NCI-H2171 (cell line): ENCODE data around the gene HDAC10.
A peak's percentile ranks its signal among the peaks of the same experiment; 100 is the strongest.
"Not testable (repeated sequence)": the region's sequence is repeated elsewhere in the genome, so short reads cannot be mapped to it uniquely, and the experiment has no call there.

Experiments used
- DNase-seq: peaks from one replicate; lab custom pipeline; 2025; lab: John Stamatoyannopoulos, UW

Gene HDAC10

GRCh38 chr22:50285568-50286229 lies 34.6 kb upstream of the HDAC10 start:
- DNase-seq = no peak

- no peak for DNase-seq
Measured at GRCh38 chr22:50284479-50284878, 33.4 kb upstream of the HDAC10 start.

- DNase-seq = no peak
Measured at GRCh38 chr22:50283821-50284220, 32.8 kb upstream of the HDAC10 start.

GRCh38 chr22:50282361-50283155 lies 31.5 kb upstream of the HDAC10 start:
- no peak for DNase-seq

- no peak for DNase-seq
Measured at GRCh38 chr22:50281957-50282356, 30.9 kb upstream of the HDAC10 start.

- no peak for DNase-seq
Measured at GRCh38 chr22:50281384-50281760, 30.3 kb upstream of the HDAC10 start.

- no peak for DNase-seq
Measured at GRCh38 chr22:50280708-50281383, 29.8 kb upstream of the HDAC10 start.

GRCh38 chr22:50280022-50280707 lies 29.1 kb upstream of the HDAC10 start:
- no peak for DNase-seq

- DNase-seq = no peak
Measured at GRCh38 chr22:50278956-50279619, 28.0 kb upstream of the HDAC10 start.

GRCh38 chr22:50278461-50278860 lies 27.4 kb upstream of the HDAC10 start:
- DNase-seq = no peak

GRCh38 chr22:50277761-50278160 lies 26.7 kb upstream of the HDAC10 start:
- no peak for DNase-seq

GRCh38 chr22:50276143-50276542 lies 25.1 kb upstream of the HDAC10 start:
- DNase-seq = no peak

GRCh38 chr22:50275181-50276055 lies 24.4 kb upstream of the HDAC10 start:
- DNase-seq = no peak

- no peak for DNase-seq
Measured at GRCh38 chr22:50274771-50275170, 23.7 kb upstream of the HDAC10 start.

- peak; percentile 53 for DNase-seq
Measured at GRCh38 chr22:50274311-50274710, 23.2 kb upstream of the HDAC10 start.

GRCh38 chr22:50273781-50274180 lies 22.7 kb upstream of the HDAC10 start:
- not testable (repeated sequence) for DNase-seq

- not testable (repeated sequence) for DNase-seq
Measured at GRCh38 chr22:50273352-50273751, 22.3 kb upstream of the HDAC10 start.

- DNase-seq = no peak
Measured at GRCh38 chr22:50272044-50272802, 21.2 kb upstream of the HDAC10 start.

- peak; percentile 71 for DNase-seq
Measured at GRCh38 chr22:50271519-50271970, 20.5 kb upstream of the HDAC10 start.
